Activated naive CD4-positive, alpha-beta T cell treated with anti-CD3 and anti-CD28 coated beads, Interleukin-2, amount 50 U/mL, for 24 hours (primary cell): ENCODE results near the gene GRB7.
"Not testable (repeated sequence)": the region's sequence is repeated elsewhere in the genome, so short reads cannot be mapped to it uniquely, and the experiment has no call there.

Experiments used
- H3K27ac Mint-ChIP-seq: one replicate; pipeline ENCODE4 v1.8.0; 2021; ENCODE audit warnings: mild to moderate bottlenecking, mixed read lengths
- H3K27me3 Mint-ChIP-seq: one replicate; pipeline ENCODE4 v1.8.0; 2021; ENCODE audit warnings: mixed read lengths
- H3K36me3 Mint-ChIP-seq: one replicate; pipeline ENCODE4 v1.8.0; 2021; ENCODE audit warnings: mixed read lengths
- H3K4me1 Mint-ChIP-seq: one replicate; pipeline ENCODE4 v1.8.0; 2021; ENCODE audit warnings: mixed read lengths
- H3K4me3 Mint-ChIP-seq: one replicate; pipeline ENCODE4 v1.8.0; 2021; ENCODE audit warnings: mild to moderate bottlenecking, mixed read lengths
- H3K9me3 Mint-ChIP-seq: one replicate; pipeline ENCODE4 v1.8.0; 2021; ENCODE audit warnings: mixed read lengths

The GRB7 gene

DNA sequence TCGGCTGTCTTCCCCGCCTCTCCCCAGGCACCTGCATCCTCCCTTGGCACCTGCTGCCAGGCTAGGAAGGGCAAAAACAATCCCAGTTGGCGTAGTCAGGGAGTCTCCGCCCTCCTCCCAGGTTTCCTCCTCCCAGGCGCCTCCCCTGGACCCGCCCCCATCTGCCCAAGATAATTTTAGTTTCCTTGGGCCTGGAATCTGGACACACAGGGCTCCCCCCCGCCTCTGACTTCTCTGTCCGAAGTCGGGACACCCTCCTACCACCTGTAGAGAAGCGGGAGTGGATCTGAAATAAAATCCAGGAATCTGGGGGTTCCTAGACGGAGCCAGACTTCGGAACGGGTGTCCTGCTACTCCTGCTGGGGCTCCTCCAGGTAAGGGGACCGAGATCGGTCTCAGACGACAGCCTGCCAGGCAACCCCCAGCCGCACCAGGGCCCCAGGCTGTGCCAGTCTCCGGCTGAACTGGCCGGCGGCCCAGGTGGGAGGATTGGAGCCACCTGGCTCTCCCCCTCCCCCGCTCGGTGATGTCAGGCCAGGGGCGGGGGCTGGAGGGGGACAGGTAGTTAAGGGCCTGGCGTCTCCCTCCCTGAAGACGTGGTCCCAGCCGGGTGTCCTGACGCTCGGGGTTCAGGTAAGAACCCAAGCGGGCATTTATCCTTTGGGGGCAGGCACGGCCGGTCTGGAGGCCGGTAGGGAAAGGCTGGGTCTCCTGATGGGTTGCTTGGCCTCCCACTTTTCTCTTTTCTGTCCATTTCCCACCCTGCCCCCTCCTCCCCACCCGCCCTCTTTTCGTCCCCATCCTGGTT is at the start of gene GRB7:
Gene GRB7 (plus strand): TSS at position 179 of the 808 bp plus-strand sequence. CDS start 4,364 bp downstream, outside the sequence.
- Mint-ChIP-seq H3K4me1 (peaks cover 16% of the 10 kb centered on the region), H3K27ac (peak within 1 kb of the TSS; percentile 55), H3K36me3 (no peaks in the 10 kb centered on the region), H3K4me3 (peak within 1 kb of the TSS; percentile 85), H3K9me3 (no peaks in the 10 kb centered on the region), H3K27me3 (peaks cover 5% of the 10 kb centered on the region)

DNA sequence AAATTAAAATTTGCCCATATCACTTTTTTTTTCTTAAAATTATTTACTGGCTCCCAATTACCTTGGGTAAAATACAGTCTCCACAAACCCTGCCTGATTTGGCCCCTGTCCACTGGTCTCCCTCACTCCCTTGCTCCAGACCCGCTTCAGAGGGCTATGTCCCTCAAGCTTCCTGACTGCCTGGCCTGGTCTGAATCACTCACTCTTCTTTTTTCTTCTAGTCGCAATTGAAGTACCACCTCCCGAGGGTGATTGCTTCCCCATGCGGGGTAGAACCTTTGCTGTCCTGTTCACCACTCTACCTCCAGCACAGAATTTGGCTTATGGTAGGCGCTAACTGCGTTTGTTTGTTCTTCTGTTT is 49.3 kb upstream of the GRB7 start:
- peaks cover 28% of the 10 kb centered on the region for H3K4me1 Mint-ChIP-seq
- peak overlapping the region; percentile 99 for H3K4me3 Mint-ChIP-seq
- peaks cover 9% of the 10 kb centered on the region for H3K36me3 Mint-ChIP-seq
- H3K27ac Mint-ChIP-seq, result peak overlapping the region; percentile 96
- H3K27me3 Mint-ChIP-seq, result no peaks in the 10 kb centered on the region
- no peaks in the 10 kb centered on the region for H3K9me3 Mint-ChIP-seq

DNA sequence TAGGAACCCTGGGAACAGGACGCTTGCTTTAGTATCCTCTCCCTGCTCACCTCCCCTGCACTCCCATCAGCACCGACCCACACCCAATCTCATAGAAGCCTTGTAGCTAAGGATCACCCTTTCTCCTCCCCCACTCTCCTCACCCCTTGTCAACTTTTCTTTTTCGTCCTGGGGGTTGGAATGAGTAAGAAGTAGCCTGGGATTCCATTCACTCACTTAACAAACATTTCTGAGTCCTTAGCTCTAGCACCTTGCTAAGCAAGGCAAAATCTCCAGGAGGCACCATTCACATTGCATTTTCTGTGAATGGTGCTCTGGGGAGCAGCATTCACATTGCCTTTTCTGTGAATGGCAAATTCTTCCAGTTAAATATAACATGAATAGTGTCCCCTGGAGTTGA is 48.8 kb upstream of the GRB7 start:
- peaks cover 28% of the 10 kb centered on the region for H3K4me1 Mint-ChIP-seq
- H3K4me3 Mint-ChIP-seq, result peak overlapping the region; percentile 99
- H3K9me3 Mint-ChIP-seq, result no peaks in the 10 kb centered on the region
- no peaks in the 10 kb centered on the region for H3K27me3 Mint-ChIP-seq
- no peak overlapping the region for H3K27ac Mint-ChIP-seq
- H3K36me3 Mint-ChIP-seq, result peaks cover 9% of the 10 kb centered on the region

DNA sequence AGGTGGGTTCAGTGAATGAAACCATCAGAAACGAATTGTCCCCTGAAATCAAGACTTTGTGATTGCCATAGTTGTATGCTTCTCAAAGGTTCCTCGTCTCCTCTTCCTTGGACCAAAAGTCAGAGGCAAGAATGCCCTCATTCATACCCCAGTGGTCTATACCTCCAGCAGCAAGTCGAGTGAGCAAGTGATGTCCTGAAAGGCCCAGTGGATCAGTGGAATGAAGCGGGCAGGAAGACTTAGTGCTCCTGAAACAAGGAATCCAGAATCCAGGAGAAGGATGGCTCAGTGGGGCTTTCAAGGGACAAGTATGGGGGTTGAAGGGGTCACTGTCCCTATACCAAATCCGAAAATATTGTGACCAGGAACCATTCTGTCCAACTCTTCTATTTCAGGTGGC is 43.1 kb upstream of the GRB7 start:
- H3K9me3 Mint-ChIP-seq, result no peaks in the 10 kb centered on the region
- no peak overlapping the region for H3K27ac Mint-ChIP-seq
- H3K4me3 Mint-ChIP-seq, result no peak overlapping the region
- H3K4me1 Mint-ChIP-seq, result peaks cover 6% of the 10 kb centered on the region
- H3K36me3 Mint-ChIP-seq, result peaks cover 3% of the 10 kb centered on the region
- H3K27me3 Mint-ChIP-seq, result peaks cover 9% of the 10 kb centered on the region

DNA sequence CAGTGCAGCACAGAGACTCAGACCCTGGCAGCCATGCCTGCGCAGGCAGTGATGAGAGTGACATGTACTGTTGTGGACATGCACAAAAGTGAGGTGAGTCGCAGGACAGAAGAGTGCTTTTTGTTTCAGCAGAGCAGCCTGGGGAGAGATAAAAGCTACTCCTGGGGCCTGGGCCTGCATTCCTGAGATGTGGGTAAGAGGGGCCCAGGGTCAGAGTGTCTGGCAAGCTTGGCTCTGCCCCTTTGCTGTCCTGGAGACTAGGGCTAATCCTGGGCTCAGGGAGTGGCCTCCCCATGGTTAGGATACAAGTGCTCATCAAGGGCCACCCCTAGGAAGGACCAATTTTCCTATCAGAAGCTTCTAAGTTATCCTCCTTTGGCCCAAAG is 42.7 kb upstream of the GRB7 start:
- no peak overlapping the region for H3K27ac Mint-ChIP-seq
- no peaks in the 10 kb centered on the region for H3K9me3 Mint-ChIP-seq
- H3K4me3 Mint-ChIP-seq, result no peak overlapping the region
- peaks cover 3% of the 10 kb centered on the region for H3K36me3 Mint-ChIP-seq
- H3K27me3 Mint-ChIP-seq, result peaks cover 12% of the 10 kb centered on the region
- peaks cover 9% of the 10 kb centered on the region for H3K4me1 Mint-ChIP-seq

DNA sequence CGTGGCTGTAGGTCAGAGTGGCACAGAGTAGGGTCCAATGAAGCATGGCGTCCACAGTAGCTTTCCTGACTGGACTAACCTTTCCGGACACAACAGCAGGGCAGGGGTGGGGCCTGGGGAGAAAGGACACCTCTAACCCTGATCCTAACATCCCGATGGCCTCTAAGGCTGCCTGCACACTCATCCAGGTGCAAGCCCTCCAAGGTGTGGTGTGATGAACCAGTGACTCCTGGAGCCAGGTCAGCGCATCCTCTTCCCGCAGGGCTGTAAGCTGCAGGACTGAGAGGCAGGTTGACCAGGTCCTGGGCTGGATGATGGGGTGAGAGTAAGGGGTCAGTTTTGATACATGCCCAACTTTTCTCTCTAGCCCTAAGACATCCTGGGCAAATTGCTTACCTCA is 41.0 kb upstream of the GRB7 start:
- Mint-ChIP-seq H3K9me3 (no peaks in the 10 kb centered on the region), H3K4me3 (no peak overlapping the region), H3K36me3 (peaks cover 5% of the 10 kb centered on the region), H3K27me3 (peaks cover 21% of the 10 kb centered on the region), H3K4me1 (peaks cover 9% of the 10 kb centered on the region), H3K27ac (no peak overlapping the region)

DNA sequence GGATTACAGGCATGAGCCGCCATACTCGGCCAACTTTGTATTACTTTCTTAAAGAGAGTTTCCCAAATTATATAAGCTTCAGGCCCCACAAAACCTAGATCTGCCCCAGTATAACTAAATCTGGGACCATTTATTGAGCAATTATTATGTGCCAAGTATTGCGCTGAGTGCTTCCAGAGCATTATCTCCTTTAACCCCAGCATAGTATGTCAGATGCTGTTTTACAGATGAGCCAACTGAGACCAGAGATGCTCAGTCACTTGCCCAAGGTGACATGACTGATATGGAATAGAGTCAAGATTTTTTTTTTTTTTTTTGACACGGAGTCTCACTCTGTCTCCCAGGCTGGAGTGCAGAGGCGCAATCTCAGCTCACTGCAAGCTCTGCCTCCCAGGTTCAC is 39.8 kb upstream of the GRB7 start:
- no peaks in the 10 kb centered on the region for H3K9me3 Mint-ChIP-seq
- H3K4me3 Mint-ChIP-seq, result no peak overlapping the region
- no peak overlapping the region for H3K27ac Mint-ChIP-seq
- peaks cover 9% of the 10 kb centered on the region for H3K4me1 Mint-ChIP-seq
- peaks cover 5% of the 10 kb centered on the region for H3K36me3 Mint-ChIP-seq
- peaks cover 23% of the 10 kb centered on the region for H3K27me3 Mint-ChIP-seq

DNA sequence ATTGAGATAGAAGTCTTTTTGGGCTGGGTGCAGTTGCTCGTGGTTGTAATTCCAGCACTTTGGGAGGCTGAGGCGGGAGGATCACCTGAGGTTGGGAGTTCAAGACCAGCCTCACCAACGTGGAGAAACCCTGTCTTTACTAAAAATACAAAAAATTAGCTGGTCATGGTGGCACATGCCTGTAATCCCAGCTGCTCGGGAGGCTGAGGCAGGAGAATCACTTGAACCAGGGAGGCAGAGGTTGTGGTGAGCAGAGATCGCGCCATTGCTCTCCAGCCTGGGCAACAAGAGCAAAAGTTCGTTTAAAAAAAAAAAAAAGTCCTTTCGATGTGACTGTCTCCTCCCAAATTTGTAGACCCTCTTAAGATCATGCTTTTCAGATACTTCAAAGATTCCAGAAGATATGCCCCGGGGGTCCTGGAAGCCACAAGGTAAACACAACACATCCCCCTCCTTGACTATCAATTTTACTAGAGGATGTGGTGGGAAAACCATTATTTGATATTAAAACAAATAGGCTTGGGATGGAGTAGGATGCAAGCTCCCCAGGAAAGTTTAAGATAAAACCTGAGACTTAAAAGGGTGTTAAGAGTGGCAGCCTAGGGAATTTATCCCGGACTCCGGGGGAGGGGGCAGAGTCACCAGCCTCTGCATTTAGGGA is 38.5 kb upstream of the GRB7 start:
- not testable (repeated sequence) for H3K27ac Mint-ChIP-seq, H3K36me3 Mint-ChIP-seq, H3K4me1 Mint-ChIP-seq, H3K9me3 Mint-ChIP-seq
- peaks cover 23% of the 10 kb centered on the region for H3K27me3 Mint-ChIP-seq
- H3K4me3 Mint-ChIP-seq, result peak overlapping the region; percentile 44

DNA sequence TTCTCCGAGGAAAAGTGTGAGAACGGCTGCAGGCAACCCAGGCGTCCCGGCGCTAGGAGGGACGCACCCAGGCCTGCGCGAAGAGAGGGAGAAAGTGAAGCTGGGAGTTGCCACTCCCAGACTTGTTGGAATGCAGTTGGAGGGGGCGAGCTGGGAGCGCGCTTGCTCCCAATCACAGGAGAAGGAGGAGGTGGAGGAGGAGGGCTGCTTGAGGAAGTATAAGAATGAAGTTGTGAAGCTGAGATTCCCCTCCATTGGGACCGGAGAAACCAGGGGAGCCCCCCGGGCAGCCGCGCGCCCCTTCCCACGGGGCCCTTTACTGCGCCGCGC is 38.0 kb upstream of the GRB7 start, which contains the start of gene ERBB2:
Gene ERBB2 (plus strand): TSS at position 247 of the 330 bp plus-strand sequence. CDS start 175 bp downstream, outside the sequence.
- Mint-ChIP-seq H3K27me3 (peaks cover 23% of the 10 kb centered on the region), H3K9me3 (no peaks in the 10 kb centered on the region), H3K36me3 (peaks cover 5% of the 10 kb centered on the region), H3K4me3 (peak within 1 kb of the TSS; percentile 44), H3K27ac (no peak within 1 kb of the TSS), H3K4me1 (peaks cover 9% of the 10 kb centered on the region)

DNA sequence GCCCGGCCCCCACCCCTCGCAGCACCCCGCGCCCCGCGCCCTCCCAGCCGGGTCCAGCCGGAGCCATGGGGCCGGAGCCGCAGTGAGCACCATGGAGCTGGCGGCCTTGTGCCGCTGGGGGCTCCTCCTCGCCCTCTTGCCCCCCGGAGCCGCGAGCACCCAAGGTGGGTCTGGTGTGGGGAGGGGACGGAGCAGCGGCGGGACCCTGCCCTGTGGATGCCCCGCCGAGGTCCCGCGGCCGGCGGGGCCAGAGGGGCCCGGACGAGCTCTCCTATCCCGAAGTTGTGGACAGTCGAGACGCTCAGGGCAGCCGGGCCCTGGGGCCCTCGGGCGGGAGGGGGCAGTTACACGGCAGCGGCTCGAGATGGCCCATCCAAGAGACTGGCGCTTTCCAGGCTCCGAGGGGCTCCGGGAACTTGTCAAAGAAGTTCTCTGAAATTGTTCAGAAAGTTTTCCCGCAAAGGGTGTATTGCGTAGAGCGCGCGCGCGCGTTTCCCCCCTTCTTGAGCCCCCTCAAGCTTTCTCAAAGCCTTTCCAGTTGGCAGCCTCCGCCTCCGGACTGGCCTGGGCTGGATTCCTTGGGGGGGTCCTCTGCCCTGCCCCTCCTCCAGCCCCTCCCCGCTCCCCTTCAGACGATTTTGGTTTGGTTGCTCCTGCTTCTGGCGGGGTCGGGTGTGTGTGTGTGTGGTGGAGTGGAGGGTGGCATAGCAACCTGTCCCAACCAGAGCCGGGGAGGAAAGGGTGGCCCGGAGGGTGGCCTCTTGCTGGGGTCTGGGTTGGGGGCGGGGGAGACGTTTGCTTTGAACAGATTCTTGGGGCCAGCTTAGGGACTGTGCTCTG is 37.4 kb upstream of the GRB7 start:
- peaks cover 3% of the 10 kb centered on the region for H3K36me3 Mint-ChIP-seq
- H3K27ac Mint-ChIP-seq, result no peak overlapping the region
- H3K4me3 Mint-ChIP-seq, result no peak overlapping the region
- no peaks in the 10 kb centered on the region for H3K9me3 Mint-ChIP-seq
- H3K4me1 Mint-ChIP-seq, result peaks cover 9% of the 10 kb centered on the region
- H3K27me3 Mint-ChIP-seq, result peaks cover 23% of the 10 kb centered on the region

DNA sequence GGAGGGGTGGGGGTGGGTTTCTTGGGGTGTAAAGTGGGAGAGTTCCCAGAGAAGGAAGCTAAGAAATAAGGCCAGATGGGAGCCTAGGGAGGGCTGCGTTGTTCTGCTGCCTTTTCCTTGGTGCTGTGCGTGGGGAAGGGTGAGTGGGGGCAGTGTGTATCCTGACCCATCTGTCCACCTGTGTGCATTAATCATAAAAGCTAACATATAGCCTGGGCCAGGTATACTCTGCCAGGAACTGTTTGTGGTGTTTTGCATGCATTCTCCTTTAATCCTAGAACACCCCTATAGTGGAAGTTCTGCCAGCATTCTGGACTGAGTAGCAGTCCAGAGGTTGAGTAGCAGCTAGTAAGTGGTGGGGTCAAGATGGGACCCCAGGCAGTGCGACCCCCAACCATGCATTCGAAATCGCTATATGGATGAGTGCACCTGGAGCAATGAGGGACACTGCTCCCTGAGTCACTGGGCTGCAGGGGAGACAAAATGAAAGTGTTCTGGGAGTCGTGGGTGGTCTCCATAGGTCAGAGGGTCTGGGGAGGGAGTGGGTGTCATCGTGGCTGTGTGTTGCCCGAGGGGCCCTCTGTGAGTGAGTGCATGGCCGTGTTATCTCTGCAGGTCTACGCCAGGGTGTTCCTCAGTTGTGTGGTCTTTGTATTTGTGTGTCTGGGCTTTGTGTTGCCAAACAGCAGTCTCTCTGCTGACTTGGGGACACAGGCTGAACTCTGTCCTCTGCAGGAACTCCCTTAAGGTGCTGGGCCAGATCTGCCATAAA is 36.5 kb upstream of the GRB7 start:
- Mint-ChIP-seq H3K4me1 (peaks cover 10% of the 10 kb centered on the region), H3K27me3 (peaks cover 23% of the 10 kb centered on the region), H3K36me3 (peaks cover 3% of the 10 kb centered on the region), H3K27ac (peak overlapping the region; percentile 76), H3K4me3 (peak overlapping the region; percentile 33), H3K9me3 (no peaks in the 10 kb centered on the region)

DNA sequence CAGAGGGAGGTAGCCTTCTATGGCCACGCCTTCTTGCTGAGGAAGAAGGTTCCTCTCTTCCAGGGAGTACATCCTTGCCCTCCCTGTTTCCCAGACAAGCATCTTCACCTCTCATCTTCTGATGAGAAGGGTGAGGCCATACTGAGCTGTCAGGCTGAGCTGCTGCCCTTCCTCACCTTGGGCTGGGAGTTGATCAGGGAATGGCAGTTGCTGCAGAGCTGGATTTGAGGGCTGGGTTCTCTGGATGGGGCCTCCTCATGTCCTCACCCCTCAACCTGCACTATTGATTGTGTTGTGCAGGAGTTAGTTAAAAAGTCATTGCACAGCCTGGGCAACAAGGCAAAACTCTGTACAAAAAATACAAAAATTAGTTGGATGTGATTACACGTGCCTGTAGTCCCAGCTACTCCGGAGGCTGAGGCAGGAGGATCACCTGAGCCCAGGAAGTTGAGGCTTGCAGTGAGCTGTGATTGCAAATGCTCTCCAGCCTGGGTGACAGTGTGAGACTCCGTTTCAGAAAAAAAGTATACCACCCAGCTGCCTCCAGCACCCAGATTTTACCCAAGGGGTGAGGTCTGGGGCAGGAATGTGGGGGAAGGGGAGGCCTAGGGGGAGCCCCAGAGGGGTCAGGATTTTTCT is 35.8 kb upstream of the GRB7 start:
- peaks cover 17% of the 10 kb centered on the region for H3K4me1 Mint-ChIP-seq
- H3K27ac Mint-ChIP-seq, result no peak overlapping the region
- H3K4me3 Mint-ChIP-seq, result no peak overlapping the region
- peaks cover 3% of the 10 kb centered on the region for H3K36me3 Mint-ChIP-seq
- peaks cover 23% of the 10 kb centered on the region for H3K27me3 Mint-ChIP-seq
- no peaks in the 10 kb centered on the region for H3K9me3 Mint-ChIP-seq

DNA sequence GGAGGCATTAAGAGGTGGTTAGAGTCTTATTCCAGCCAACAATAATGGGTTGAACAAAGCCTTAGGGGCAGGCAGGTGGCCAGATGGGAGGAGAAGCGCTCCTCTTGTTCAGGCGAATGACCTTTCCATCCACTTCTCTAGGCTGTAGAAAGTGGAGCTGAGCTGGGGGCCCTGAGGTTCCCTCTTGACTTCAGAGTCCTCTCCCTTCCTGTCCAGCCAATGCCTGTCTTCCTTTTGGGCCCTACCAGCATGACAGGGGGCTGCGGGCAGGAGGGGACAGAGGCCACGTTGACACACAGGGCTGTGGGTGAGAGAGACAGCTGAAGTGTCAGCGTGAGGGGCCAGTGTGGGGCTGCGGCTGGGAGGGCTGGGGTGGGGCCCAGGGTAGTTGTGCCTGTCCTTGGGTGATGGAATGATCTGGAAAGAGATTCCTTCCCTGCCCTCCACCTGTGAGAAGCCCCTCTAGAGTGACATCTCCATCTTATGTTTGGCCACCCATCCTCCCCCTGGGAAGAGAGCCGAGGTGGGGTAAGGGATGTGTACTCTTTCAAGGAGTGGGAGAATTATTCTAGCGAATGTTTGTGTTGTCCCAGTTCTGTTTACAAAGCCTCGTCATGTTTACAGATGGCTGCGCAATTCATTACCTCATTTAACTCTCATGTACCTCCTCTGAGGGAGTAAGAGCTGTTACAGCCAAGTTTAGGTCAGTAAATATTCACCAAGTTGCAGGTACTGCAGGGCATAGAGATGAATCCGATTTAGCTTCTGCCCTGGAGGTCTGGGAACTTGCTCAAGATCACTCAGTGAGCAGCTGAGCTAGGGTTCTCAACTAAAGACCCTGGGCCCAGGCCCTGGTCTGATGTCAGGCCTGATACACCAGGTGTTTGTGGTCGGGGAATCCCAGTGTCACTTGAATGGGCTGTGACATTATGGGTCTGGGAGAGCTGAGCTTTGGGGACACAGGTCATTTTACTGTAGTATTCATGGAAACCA is 34.5 kb upstream of the GRB7 start:
- no peaks in the 10 kb centered on the region for H3K9me3 Mint-ChIP-seq
- no peak overlapping the region for H3K27ac Mint-ChIP-seq
- peaks cover 28% of the 10 kb centered on the region for H3K4me1 Mint-ChIP-seq
- peaks cover 21% of the 10 kb centered on the region for H3K27me3 Mint-ChIP-seq
- peaks cover 1% of the 10 kb centered on the region for H3K36me3 Mint-ChIP-seq
- no peak overlapping the region for H3K4me3 Mint-ChIP-seq

DNA sequence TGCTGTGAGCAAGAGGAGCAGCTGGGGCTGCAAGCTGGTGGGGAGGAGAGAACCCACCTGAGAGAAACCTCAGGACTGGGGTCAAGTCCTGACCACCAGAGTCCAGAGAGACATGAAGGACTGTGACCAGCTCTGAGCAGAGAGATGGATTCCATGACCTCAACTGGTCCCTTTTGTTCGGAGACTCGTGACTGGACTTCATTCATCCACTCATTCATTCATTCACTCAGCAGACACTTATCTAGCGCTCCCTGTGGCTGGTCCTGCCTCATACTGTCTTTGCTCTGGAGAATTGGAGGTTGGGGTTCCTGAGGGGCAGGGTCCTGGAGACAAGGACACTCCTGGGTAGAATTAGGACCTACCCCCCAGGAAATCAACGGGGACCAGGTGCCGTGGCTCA is 33.8 kb upstream of the GRB7 start:
- Mint-ChIP-seq H3K27ac (no peak overlapping the region), H3K27me3 (peaks cover 19% of the 10 kb centered on the region), H3K4me1 (peaks cover 26% of the 10 kb centered on the region), H3K36me3 (peaks cover 1% of the 10 kb centered on the region), H3K9me3 (no peaks in the 10 kb centered on the region), H3K4me3 (no peak overlapping the region)
